ENCODE results near the gene NCEH1. TPM values are rescaled to one million over a fixed set of nuclear protein-coding genes. Genes with fewer than 3 reads are reported as not detected.

Gene NCEH1
- polyA plus RNA-seq, 1 experiment, result 14.8 TPM

- H3K4me3 ChIP-seq (ENCODE audit: low read depth, low read length), result no peak overlapping the region
Measured at GRCh38 chr3:172701751-172702150, 9.1 kb downstream of the NCEH1 start.

GRCh38 chr3:172700936-172701455 is 9.9 kb downstream of the NCEH1 start:
- no peak for TF ChIP-seq CTCF (IDR thresholded peaks at IDR 0.05; ENCODE audit: insufficient read depth, low read depth, low read length)
- Histone ChIP-seq H3K36me3 (ENCODE audit: control insufficient read depth, insufficient read depth, low read length) (0 out of 2 replicates have a peak, but pooled peaks cover 1% of the 10 kb centered on the region), H3K27me3 (ENCODE audit: control insufficient read depth, insufficient read depth, low read length) (no peaks in the 10 kb centered on the region), H3K4me3 (ENCODE audit: low read depth, low read length) (no peak overlapping the region)
- ChIA-PET CTCF (interaction anchor here (1.1 to 3.5 kb wide), 4 partner anchors 9 to 28 kb away, joined by 4 to 14 read pairs (median 4); partner anchors contain the start of gene NCEH1), POLR2A (interaction anchor here (0.6 kb wide), 1 partner anchor 8 kb away, joined by 13 read pairs; no protein-coding TSS in a partner anchor)
- no peak for DNase-seq (ENCODE audit: low read depth)

More at GRCh38 chr3:172701751-172702150, 9.1 kb downstream of the NCEH1 start:
- no peak for DNase-seq (ENCODE audit: low read depth)
- ChIA-PET POLR2A (no interaction called here), CTCF (interaction anchor here (1.3 to 3.5 kb wide), 3 partner anchors 9 to 29 kb away, joined by 4 to 14 read pairs (median 4); partner anchors contain the start of gene NCEH1)
- 0 out of 2 replicates have a peak, but pooled peaks cover 1% of the 10 kb centered on the region for H3K36me3 ChIP-seq (ENCODE audit: control insufficient read depth, insufficient read depth, low read length)
- H3K27me3 ChIP-seq (ENCODE audit: control insufficient read depth, insufficient read depth, low read length), result no peaks in the 10 kb centered on the region
- no peak for TF ChIP-seq CTCF (IDR thresholded peaks at IDR 0.05; ENCODE audit: insufficient read depth, low read depth, low read length)

- Histone ChIP-seq H3K4me3 (ENCODE audit: low read depth, low read length) (no peak overlapping the region), H3K36me3 (ENCODE audit: control insufficient read depth, insufficient read depth, low read length) (0 out of 2 replicates have a peak, but pooled peaks cover 1% of the 10 kb centered on the region), H3K27me3 (ENCODE audit: control insufficient read depth, insufficient read depth, low read length) (no peaks in the 10 kb centered on the region)
- no peak for DNase-seq (ENCODE audit: low read depth)
- CTCF ChIA-PET, result interaction anchor here (1.1 to 3.5 kb wide), 3 partner anchors 9 to 15 kb away, joined by 3 to 14 read pairs (median 5); partner anchors contain the start of gene NCEH1
- TF ChIP-seq CTCF (IDR thresholded peaks at IDR 0.05; ENCODE audit: insufficient read depth, low read depth, low read length), result no peak
- POLR2A ChIA-PET, result interaction anchor here (0.5 kb wide), 1 partner anchor 10 kb away, joined by 4 read pairs; no protein-coding TSS in a partner anchor
Measured at GRCh38 chr3:172700256-172700655, 10.6 kb downstream of the NCEH1 start.

- Histone ChIP-seq H3K4me3 (ENCODE audit: low read depth, low read length) (no peak overlapping the region), H3K27me3 (ENCODE audit: control insufficient read depth, insufficient read depth, low read length) (no peaks in the 10 kb centered on the region), H3K36me3 (ENCODE audit: control insufficient read depth, insufficient read depth, low read length) (no peaks in the 10 kb centered on the region)
- no peak for TF ChIP-seq CTCF (IDR thresholded peaks at IDR 0.05; ENCODE audit: insufficient read depth, low read depth, low read length)
- CTCF ChIA-PET, result no interaction called here
- no peak for DNase-seq (ENCODE audit: low read depth)
- POLR2A ChIA-PET, result no interaction called here
Measured at GRCh38 chr3:172699031-172699430, 11.8 kb downstream of the NCEH1 start.

- no peak for DNase-seq (ENCODE audit: low read depth)
- CTCF ChIA-PET, result no interaction called here
- no peaks in the 10 kb centered on the region for H3K27me3 ChIP-seq (ENCODE audit: control insufficient read depth, insufficient read depth, low read length)
- no peaks in the 10 kb centered on the region for H3K36me3 ChIP-seq (ENCODE audit: control insufficient read depth, insufficient read depth, low read length)
- no peak overlapping the region for H3K4me3 ChIP-seq (ENCODE audit: low read depth, low read length)
- POLR2A ChIA-PET, result no interaction called here
- TF ChIP-seq CTCF (IDR thresholded peaks at IDR 0.05; ENCODE audit: insufficient read depth, low read depth, low read length), result no peak
Measured at GRCh38 chr3:172698631-172699030, 12.2 kb downstream of the NCEH1 start.

Measured in BJ (cell line).